NCI-H226 (cell line): Measurements from ENCODE around the gene PXMP2.
A peak's percentile ranks its signal among the peaks of the same experiment; 100 is the strongest.

Experiments used
- DNase-seq: peaks from one replicate; pipeline ENCODE4 v3.0.0-alpha.2; 2015

Gene PXMP2

DNA sequence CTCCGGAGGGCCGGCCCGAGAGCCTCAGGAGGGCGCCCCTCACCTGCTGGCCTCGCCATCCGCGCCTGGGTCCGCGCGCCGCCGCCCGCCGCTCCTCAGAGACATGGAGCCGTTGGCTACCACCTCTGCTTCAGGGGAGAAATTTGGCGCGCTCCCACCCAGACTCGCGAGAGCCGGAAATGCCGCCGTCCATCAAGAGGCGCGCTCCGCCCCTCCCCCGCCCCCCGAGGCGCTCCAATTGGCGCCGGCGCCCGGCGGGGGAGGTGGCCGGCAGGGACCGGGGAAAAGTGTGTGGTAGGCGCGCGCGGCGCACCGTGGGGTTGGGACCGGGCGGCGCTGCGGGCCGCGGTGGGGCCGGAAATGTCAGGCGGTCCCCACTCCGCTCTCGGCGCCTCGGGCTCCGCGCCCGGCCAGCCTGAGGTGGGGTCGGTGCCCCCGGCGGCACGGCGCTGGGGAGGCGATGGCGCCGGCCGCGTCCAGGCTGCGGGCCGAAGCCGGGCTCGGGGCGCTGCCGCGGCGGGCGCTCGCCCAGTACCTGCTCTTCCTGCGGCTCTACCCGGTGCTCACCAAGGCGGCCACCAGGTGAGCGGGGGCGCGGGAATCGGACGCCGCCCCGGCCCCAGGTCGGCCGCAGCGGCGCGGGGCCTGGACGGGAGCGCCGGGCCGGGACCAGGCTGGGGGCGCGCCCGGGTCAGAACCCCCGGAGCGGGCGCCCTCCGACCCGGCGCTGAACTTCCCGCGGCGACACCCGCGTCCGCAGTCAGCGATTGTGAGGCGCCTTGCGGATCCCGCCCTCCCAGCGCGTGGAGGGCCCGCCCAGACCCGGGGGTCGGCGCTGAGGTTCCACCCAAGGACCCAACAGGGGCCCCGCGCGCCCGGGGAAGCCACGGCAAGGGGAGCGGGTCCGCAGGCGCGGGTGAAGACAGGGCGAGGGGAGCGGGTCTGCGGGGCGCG lies at the start of gene PXMP2, which contains the start of gene POLE:
Gene PXMP2, plus strand, starts transcription at position 377 of the 954 bp plus-strand sequence. Its CDS starts 84 bp downstream, at position 461.
Gene POLE, minus strand, starts transcription at position 132 of the 954 bp plus-strand sequence. Its CDS starts 27 bp downstream, at position 105.
- DNase-seq, result peak; percentile 95

DNA sequence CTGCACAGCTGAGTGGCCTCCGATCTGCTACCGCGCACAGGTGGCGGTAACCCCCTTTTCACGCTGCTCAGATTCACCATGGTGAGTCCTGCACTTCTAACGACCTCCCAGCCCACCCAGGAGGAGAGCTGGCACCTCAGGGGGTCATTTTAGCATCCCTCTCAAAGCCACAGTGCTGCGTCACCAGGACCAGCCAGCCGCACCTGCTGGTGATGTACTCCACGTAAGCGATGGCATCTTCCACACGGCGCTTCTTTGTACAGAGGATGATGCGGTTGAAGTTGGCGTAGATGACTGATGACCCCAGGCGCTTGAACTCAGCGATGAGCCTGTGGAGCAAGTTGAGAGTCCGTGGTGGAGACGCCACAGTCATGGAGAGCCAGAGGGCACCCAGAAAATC lies 49.6 kb upstream of the PXMP2 start:
- no peak for DNase-seq

DNA sequence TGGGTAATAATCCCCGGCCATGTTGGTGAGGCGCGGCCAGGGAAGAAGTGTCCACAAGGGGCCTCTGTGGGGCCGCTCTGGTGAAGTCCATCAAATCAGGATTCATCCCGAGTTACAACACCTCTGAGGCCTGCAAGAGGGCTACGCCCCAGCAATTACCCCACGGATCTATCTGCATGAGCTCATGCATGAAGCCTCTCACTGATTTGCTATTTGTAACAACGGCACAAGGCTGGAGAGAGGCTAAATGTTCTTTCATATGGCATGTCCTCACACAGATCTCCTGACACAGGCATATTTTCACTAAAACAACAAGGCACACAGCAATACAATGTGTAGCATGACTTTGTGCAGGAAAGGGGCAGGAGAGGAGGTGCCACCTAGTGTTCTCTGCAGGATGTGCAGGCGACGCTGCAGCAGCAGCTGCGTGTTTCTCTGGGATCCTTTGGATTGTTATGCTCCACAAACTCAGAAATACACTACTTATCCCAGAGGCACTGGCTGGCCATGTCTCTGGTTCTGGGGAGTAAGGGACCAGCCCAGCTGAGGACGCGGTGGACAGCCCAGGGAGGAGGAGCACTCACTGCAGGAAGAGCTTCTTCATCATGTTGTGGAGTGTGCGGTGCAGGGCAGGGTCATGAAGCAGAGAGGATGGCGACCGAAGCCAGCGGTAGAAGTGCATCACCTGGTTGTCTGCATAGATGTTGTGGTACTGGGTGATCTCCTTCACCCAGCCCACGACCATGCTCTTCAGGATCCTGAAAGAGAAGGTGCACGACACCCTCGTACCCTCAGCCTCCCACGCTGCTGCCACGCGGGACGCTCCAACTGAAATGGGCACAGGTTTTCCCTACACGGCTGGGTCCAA lies 48.6 kb upstream of the PXMP2 start:
- DNase-seq, result peak; percentile 71

DNA sequence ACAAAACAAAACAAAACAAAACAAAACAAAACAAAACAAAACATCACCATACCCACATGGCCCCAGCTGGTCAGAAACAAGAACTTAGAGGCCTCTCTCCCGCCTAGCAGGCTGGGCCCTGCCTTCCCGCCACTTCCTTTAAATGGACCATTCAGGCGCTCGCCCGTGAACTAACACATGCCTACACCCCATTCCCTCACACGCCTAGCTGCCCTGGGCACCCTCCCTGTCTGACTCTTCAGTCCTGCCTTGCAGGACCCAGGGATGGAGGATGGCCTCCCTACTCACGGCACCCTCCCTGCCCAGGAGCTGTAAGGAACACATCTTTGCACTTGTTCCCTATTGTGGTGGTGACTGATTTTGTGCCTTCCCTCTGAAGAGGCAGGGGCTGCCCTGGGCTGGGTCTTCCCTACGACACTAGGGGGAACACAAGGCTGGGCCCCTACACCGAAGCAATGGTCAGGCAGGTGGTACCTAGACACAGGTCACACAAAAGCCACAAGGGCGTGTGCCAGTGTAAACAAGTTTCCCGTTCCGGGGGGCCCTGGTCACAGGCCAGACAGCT lies 47.3 kb upstream of the PXMP2 start:
- no peak for DNase-seq

DNA sequence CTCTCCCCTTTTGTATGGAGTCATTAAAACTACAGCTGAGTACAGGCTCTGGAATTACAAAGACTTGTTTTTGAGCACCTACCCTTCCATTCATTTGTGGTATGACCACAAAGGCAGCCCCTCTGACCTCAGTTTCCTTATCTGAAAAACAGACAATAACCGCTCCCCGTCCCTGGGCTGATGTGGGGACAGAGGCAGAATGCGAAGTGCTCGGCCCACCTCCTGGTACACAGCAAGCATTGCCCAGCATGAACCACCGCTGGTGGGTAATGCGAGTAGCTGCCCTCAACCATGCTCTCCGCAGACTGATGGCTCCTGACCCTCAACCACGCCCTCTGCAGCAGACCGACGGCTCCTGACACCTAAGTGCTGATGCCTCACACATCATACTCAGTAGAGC lies 46.5 kb upstream of the PXMP2 start:
- no peak for DNase-seq

DNA sequence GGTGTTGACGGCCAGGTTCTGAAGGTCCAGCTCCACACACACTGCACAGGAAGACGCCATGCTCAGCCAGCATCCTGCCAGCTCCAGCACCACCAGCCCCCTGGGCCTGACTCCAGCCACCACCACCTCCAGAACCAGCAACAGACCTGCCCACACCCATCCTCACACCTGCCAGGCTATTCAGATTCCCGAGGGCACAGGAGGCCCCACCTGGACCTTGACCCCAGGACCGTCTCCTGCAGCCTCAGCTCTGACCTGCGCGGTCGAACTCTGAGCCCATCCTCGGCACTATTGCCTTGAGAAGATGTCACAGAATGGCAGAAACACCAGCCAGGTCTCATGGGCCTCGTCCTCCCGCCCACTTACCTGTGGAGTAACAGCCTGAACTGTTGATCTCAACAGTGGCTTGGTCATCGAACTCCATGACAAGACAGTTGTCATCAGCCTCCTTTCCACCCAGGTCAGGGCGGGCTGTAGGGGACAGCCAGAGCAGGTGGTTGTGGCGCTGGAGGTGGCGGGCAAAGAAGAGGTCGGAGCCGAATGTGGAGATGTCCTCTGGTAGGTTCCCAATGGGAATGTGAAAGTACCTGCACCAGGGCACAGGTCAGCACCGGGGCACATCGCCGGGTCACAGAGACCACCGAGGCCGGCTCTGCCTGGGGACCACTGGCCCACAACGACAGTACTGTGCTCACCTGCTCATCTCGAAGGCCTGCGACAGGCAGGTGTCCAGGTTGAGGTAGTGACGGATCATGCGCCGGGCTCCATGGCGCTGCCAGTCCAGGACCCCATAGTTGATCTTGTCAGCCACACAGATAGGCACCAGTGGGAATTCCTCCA lies 45.4 kb upstream of the PXMP2 start:
- DNase-seq, result no peak

DNA sequence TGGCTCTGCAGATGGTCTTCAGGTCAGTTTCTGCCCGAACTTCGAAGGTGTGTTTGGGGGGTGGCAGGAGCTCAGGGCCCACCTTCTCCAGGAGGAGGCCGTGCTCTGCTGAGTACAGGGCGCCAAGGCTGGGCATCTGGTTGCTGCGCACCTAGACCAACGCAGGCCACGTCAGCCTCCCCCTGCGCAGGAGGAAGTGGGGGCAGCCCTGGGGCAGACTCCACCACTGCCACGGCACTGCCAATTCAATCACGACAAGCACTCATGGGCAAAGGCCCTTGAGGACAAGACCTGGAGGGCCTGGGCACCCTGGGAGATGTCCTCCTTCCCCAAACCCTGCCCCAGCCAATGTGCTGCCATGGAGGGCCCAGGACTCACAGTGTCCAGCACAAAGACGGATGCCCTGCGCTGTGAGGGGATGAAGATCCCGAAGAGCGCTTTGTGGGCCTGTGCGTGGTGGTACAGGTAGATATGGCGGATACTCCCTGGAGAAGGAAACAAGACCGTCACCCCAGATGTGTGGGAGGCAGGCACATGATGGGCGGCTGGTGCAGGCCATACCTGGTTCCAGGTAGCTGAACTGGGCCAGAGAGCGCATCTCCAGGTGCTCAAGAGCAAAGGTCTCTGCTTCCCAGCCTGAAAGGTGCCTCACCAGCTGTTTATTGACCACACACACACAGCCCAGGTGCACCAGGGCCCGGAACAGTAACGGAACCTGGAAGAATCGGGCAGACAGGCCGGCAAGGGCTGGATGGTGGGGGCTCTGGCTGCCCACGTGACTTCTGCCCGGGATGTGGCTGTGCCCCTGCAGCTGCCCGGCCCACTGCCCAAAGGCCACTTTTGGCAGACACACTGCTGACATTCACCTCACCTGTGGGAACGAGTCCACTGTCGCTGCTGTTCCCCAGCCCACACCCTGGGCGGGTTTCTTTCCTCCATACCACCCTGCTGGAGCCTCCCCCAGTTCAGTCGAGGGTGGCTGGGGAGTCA lies 44.2 kb upstream of the PXMP2 start:
- DNase-seq, result no peak

DNA sequence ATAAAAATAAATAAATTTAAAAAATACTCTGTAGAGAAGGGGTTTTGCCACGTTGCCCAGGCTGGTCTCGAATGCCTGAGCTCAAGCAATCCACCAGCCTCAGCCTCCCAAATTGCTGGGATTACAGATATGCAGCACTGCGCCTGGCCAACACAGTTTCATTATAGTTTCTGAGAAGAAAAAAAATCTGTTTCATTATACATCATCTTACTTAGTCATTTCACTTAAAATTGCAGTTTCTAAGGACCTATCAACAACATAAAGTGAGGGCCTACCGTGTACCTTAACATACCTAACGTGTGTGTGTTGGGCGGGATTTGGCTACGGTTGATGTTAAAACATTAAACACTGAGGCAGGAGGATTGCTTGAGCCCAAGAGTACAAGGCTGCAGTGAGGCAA lies 40.5 kb upstream of the PXMP2 start:
- DNase-seq, result no peak

DNA sequence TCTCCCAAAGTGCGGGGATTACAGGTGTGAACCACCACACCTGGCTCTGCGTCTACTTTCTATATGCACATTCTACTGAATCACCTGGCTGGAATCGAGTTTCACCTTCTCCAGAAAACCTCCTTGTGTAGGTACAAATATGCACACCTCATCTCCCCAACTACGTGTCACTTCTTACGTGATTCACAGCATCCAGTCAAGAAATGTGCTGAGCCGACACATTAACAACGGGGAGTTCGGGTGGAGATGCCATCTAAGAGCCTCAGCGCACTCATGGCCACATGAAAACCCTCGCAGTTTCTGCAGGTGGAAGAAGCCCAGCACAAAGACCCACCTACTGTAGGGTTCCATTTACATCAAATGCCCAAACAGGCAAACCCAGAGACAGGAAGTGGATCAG lies 39.5 kb upstream of the PXMP2 start:
- no peak for DNase-seq

DNA sequence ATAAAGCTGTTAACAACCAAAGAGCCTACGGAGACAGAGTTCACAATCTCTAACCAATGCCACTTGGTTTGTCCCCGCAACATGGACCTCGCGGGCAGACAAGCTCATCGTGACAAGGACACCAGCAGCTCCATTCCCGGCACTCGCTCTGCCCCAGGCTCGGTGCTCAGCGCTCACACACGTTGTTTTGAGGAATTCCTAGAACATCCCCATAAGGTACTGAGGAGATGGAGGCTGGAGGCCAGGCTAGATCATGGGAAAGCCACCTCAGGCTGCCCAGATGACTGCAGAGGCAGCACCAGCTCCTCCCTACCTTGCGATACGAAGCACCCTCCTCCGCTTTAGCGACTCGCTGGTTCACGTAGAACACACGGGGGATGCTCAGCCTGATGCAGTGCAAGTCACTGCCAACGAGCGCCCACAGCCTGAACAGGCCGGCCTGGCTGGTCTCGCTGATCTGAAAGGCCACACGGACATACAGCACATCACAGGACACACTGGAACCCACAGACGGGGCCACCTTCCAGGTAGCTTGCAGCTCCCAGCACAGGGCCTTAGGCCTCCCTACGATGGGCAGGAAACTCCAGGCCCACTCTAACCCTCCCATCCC lies 38.7 kb upstream of the PXMP2 start:
- DNase-seq, result no peak

DNA sequence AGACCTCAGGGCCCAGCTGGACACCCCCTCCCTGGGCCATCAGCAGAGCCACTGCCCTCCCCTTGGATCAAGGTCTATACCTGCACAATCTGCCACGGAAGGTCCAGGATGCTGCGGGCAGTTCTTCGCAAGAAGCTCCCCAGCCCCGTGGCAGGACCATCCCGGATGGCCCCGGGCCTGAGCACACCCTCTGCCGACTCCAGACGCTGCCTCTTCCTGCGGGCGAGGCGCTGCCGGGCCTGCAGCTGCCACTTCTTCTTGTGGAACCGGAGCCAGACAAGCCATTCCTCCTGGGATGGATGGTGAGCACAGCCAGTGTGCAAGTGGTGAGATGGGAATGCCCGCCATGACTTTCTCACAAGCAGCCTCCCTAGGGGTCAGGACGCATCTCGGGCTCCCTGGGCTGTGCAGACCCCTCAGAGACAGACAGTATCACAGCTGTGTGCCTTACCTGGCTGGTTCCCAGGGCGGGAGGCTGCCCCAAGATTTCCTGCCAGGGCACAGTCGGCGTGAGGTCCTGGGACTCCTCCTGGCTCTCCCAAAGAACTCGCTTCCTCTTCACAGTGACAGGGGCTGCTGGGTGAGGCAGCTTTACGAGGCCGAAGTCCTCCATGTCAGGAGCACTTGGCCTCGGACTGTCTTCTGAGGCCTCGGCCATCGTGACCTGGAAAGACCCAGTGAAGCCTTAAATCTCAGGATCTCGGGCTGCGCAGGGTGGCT lies 38.0 kb upstream of the PXMP2 start:
- DNase-seq, result no peak

DNA sequence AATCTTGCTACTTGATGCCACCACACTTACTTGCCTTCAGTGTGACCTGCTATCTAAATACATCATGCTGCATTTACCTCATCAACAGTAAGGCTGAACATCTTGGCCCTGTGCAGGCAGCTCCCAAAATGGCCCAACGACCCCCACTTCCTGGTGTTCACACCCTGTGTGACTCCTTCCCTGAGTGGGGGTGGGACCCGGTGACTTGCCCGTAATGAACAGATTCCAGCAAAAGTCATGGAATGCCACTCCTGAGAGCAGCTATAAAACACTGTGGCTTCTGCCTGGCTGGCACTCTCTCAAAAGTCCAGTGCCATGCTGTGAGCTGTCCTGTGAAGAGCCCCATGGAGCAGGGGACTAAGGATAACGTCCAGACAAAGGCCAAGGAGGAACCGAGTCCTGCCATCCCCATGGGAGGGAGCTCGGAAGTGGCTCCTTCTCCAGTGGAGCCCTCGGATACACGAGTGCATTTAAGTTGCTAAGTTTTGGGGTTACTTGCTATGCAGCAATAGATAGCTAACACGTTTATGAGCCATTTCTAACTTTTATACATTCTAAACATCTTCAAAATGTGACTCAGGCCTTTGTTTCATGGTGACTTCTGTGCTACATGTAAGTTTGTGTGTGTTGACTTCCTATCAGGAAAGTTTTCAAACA lies 35.8 kb upstream of the PXMP2 start:
- no peak for DNase-seq

DNA sequence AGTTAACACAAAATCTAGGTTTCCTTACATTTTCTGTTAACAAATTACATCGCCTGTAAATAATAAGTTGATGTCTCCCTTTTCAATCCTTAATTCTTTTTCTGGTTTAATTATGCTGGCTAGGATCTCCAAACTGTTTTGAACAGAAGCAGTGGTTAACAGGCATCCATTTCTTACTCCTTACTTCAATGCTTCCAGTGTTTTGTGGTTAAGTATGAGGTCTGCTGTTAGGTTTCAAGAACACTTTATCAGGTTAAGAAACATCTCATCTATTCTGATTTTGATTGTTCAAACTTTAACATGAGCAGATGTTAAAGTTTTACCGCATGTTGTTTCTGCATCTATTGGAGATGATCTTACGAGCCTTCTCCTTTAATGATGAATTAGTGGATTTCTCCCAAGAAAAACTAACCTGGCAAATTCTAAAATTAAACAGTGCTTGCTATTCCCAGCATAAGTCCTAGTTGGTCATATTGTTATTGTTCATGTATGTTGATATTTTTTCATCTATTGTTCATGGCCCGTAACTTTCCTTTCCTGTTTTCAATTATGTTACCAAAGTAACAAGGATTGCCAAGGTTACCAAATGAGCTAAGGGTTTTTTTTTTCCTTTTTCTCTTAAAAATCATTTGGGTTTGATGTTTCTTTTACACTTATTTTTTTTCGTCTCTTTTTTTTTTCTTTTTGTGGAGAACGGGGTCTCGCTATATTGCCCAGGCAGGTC lies 33.7 kb upstream of the PXMP2 start:
- no peak for DNase-seq

DNA sequence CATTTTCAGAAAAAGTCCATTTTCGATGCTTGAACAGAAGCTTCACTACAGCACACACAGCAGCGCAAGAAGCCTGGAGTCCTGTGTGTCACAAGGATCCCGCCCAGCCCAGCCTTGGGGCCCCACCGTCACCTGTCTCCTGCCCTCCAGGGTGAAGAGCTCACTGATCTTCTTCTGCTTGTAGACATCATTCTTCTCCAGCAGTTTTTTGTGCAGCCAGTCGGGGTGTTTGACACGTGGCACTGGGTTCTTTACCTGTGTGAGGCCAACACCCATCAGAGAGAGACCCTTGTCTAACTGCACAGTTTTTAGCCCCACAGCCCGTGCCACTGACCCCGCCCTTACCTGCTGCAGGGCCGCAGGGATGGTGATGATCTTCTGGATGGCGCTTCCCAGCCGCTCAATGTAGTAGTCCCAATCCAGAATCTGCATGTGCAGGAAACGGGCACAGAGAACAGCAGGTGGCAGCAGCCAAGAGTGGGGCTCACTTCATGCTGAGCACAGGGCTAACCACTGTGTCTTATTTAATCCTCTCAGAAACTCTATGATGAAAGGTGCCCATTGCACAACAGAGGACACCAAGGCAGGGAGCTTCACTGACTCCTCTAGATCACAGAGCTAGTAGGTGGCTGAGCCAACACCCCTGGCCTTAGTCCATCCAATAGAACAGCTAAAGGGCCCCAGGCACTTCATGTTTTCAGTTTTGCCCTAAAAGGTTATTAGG lies 30.2 kb upstream of the PXMP2 start:
- DNase-seq, result no peak

DNA sequence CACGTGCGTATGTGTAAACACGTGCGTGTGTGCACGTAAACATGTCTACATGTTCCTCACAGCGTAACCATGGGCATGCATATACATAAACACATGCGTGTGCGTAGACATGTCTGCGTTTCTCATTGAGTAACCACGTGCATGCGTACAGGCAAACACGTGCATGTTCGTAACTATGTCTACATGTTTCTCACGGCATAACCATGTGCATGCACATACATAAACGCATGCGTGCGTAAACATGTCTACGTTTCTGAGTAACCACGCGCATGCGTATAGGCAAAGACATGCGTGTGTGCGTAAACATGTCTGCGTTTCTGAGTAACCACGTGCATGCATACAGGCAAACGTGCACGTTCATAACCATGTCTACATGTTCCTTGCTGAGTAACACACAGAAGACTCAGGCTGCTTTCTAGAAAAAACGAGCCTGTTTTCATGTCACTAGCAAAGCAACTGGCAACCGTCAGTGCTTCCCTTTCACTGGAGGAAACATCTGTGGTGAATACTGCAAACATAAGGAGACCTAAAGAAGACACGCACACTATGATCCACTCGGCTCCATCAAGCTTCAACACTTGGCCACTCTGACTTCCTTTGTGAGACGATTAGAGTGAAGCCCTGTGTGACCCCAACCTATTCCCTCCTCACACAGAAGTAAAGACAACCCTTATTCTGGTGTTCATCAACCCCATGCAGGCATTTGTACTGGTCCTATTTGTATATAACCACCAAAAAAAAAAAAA lies 29.1 kb upstream of the PXMP2 start:
- no peak for DNase-seq

DNA sequence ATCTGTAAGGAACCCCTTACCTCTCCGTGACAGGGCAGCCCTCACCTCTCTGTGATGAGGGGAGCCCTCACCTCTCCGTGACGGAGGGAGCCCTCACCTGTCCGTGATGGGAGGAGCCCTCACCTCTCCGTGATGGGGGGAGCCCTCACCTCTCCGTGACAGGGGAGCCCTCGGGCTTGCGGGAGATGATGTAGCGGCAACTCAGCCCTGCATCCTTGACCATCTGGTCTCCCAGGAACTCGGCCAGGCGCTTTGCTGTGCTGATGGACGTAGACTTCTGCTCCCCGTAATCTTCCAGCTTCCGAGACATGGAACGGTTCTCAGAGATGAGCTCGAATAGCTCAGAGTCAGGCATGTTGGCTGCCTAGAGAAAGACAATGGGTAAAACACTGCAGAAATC lies 28.2 kb upstream of the PXMP2 start:
- no peak for DNase-seq

DNA sequence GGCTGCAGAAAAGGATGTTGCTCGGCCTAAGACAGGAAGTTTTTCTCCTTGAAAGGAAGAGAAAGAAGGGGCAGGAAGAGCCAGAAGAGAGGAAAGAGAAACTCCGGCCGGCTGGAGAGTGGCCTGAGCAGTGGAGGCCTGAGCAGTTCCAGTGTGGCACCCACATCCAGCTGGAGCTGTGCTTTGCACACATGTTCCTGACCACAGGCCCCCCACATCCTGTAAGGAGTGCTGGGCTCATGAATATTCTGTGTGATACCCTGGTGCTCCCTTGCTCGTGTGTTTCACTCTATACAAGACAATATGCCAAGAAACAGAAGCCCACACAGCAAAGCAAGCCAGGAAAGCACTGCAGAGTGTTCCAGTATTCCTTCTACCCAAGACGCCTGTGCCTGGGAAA lies 27.3 kb upstream of the PXMP2 start:
- no peak for DNase-seq
